Embryonic facial prominence (tissue), 1 donor: ENCODE results near the gene COMMD6.

Source experiments
- DNase-seq: peaks from one replicate; pipeline ENCODE4 v3.0.0-alpha.2; 2016; ENCODE audit errors: extremely low spot score

Gene COMMD6

GRCh38 chr13:75482820-75483079 is 54.9 kb downstream of the COMMD6 start:
- DNase-seq = no peak

GRCh38 chr13:75482070-75482819 is 55.4 kb downstream of the COMMD6 start, which contains the start of gene TBC1D4:
TSS of gene TBC1D4 (minus strand) at chr13:75482169. CDS start at chr13:75481767, 402 bp downstream.
- peak; percentile 84 for DNase-seq

- no peak for DNase-seq
These were observed 56.2 kb downstream of the COMMD6 start for GRCh38 chr13:75481176-75482069.

- peak; percentile 32 for DNase-seq
These were observed 56.9 kb downstream of the COMMD6 start for GRCh38 chr13:75480671-75481175.

- DNase-seq = no peak
These were observed 58.4 kb downstream of the COMMD6 start for GRCh38 chr13:75479102-75479740.

- DNase-seq = no peak
These were observed 59.0 kb downstream of the COMMD6 start for GRCh38 chr13:75478659-75479058.
